Measurements from ENCODE around the gene MAPRE3.

The MAPRE3 gene

DNA sequence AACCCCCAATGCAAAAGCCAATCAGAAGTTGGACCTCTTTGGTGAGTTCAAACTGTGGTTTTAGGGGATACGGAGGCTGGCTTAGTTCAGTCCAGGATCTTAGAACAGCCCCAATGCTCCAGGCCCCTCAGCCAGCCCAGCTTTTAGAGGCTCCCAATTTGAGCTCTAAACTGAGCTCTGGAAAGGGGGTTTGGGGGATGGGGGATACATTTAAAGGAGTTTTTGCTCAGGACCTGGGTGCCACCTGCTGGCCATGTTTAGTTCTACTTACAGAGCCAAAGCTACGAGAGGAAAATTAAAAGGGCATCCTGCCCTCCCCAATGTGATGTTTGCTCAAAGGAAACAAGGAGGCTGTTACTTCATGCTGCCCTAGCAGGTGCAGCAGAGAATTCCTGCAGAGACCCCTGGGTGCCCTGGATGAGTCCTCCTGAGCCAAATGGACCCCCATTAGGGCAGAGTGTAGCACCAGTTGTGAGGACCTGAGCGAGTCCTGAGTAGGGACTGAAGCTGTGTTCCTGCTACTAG lies 46.4 kb downstream of the MAPRE3 start:
- DNase-seq (ENCODE audit: low read depth): no peak

DNA sequence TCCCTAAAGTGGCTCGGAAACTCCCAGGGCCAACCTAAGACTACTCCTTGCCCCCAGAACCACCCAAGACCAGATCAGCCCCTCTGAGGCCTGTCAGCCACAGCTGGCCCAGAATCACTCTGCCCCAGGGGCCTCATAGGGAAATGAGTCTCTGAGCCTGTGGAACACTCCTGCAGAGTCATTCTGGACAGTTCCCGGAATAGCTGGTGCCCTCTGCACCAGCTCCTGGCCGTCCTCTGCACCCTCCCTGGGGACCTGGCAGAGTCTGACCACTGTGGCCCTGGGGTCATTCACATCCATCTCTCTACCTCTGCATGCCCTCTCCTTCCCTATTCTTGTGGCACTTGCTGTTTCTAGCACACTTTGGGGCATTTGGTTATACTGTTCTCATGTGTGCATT lies 47.7 kb downstream of the MAPRE3 start:
- no peak for DNase-seq (ENCODE audit: low read depth)

- DNase-seq (ENCODE audit: low read depth): no peak
Observed at GRCh38 chr2:27019459-27019858, 49.0 kb downstream of the MAPRE3 start.

DNA sequence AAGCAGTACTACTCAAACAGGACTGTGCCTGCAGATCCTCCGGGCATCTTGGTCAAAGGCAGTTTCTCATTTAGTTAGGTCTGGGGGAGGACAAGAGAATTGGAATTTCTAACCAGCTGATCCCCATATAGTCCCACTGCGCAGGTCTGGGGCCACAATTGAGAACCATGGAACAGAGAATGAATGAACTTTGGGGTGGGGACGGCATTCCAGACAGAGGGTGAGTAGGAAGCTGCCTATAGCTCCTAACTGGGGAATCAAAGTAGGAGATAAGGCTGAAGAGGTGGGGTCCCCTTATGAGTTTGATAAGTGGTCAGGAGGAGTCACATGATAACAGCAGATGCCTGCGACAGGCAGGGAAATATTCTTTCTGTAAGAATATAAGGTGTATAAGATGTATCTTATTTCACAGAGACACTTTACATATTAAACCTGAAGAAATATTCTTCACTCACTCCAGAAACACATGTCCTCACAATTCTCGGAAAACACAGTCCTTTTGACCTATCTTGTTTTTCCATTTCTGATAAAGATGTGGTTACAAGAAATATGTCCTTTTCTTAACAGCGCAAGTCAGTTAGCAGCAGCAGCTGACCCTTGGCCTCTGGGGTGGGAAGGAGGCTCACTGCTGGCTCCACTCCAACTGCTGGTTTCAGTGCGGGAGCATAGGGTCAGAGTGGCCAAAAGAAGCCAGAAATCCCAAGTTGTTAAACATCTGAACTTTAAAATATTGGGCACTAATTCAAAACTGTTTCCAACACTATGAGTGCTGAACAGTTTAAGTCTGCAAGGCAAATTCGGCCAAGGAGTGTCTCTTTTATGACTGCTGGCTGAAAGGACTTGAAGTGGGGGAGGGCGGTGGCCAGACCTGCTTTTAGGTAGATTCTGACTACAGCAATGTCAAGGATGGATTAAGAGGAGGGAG lies 49.8 kb downstream of the MAPRE3 start:
- DNase-seq (ENCODE audit: low read depth): peak; percentile 65

DNA sequence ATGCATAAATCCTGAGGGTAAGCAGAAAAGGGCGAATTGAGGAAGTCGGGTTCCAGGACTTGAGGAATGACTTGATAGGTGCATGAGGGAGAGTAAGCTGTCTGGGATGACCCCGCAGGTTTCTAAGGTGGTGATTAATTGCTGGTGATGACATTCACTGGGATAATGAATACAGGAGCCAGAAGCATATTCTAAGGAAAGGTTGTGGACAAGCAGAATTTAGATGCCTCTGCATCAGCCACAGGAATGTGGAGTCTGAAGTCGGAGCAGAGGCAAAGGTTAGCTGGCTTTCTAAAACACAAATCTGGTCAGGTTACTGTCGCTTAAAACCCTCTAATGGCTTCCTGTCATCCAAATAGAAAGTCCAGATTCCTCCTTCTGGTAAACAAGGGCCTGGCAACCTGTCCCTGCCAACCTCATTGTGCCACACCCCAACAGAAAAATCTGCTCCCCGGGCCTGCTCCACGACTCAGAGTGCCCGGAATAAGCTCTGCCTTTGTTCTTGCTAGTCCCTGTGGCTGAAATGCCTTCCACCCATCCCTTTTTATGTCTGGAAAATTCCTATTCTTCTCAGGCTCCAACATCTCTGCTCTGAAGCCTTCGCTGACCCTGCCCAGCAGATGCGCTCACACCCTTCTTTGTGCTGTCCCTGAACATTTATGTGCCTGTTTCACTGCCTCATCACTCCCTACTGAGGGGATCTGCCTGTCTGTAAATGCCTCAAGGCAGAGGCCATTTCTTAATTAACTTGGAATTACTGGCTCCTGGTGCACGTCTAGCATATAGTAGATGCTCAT lies 51.0 kb downstream of the MAPRE3 start:
- DNase-seq (ENCODE audit: low read depth): no peak

DNA sequence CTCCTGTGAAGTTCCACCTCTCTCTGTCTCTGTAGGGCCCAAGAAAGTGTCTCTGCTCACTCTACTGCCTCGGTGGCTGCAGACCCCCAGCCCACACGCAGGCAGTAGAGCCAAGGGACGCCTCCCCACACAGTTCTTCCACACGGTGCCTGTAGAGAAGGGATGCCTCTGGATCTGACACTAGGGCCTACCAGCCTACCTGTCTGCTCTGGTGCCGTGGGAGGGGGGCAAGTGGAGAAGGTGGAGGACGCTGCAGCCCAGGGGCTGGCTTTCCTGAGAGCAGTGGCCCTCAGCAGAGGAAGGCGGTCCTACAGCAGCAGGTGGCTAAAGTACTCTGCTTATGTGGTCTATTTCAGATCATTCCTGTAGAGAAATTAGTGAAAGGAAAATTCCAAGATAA lies 53.3 kb downstream of the MAPRE3 start:
- no peak for DNase-seq (ENCODE audit: low read depth)

DNA sequence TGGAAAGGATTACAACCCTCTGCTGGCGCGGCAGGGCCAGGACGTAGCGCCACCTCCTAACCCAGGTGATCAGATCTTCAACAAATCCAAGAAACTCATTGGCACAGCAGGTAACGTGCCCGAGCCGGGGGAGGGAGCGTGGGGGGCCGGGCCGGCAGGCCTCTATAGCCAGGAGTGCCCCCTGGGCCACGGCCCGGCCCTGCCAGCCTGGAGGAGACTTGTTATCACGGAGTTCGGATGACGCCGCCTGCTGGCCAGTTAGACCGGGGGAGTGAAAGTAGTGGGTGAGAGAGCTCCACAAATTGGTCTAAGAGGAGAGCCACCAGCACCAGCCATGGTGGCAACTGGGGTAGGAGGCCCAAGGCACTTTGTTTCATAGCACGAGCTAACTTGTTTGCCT lies 53.8 kb downstream of the MAPRE3 start:
- DNase-seq (ENCODE audit: low read depth): no peak

GRCh38 chr2:27024812-27025211 lies 54.4 kb downstream of the MAPRE3 start:
- no peak for DNase-seq (ENCODE audit: low read depth)

GRCh38 chr2:27025281-27025800 lies 54.9 kb downstream of the MAPRE3 start:
- no peak for DNase-seq (ENCODE audit: low read depth)

- no peak for DNase-seq (ENCODE audit: low read depth)
Observed at GRCh38 chr2:27025861-27026851, 55.7 kb downstream of the MAPRE3 start.

DNA sequence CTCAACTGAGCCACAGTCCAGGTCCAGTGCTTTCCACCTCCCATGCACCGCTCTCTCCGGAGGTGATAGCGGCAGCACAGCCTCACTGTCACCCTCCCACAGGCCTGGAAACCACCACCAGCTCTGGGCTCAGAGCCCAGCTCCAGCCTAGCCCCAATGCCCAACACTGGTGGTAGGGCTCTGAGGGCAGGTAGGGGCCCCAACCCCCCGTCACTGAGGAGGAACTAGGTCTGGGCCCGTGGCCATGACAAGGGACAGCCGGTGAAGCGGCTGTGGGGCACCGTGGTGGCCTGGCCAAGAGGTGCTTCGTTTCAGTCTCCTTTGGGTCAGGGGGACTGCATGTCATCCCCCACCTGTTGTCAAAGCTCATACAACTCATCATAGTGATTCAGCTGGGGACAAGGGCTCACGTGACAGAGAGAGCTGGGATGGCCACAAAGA lies 56.8 kb downstream of the MAPRE3 start:
- no peak for DNase-seq (ENCODE audit: low read depth)

DNA sequence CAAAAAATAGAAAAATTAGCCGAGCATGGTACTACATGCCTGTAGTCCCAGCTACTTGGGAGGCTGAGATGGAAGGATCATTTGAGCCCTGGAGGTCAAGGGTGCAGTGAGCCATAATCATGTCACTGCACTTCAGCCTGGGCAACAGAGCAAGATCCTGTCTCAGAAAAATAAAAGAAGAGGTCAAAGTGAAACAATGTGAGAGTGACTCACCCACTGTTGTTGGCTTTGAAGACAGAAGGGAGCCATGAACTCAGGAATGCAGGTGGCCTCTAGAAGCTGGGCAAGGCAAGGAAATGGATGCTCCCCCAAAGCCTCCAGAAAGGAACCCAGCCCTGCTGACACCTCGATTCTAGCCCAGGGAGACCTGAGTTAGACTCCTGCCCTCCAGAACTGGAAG lies 58.6 kb downstream of the MAPRE3 start:
- no peak for DNase-seq (ENCODE audit: low read depth)

GRCh38 chr2:27032495-27033252 lies 62.2 kb downstream of the MAPRE3 start, which contains the start of gene TMEM214:
Gene TMEM214, plus strand, starts transcription at chr2:27032965. Its CDS starts 51 bp downstream, at chr2:27033016.
- peak; percentile 75 for DNase-seq (ENCODE audit: low read depth)

- no peak for DNase-seq (ENCODE audit: low read depth)
Observed at GRCh38 chr2:27033253-27033852, 62.9 kb downstream of the MAPRE3 start.

DNA sequence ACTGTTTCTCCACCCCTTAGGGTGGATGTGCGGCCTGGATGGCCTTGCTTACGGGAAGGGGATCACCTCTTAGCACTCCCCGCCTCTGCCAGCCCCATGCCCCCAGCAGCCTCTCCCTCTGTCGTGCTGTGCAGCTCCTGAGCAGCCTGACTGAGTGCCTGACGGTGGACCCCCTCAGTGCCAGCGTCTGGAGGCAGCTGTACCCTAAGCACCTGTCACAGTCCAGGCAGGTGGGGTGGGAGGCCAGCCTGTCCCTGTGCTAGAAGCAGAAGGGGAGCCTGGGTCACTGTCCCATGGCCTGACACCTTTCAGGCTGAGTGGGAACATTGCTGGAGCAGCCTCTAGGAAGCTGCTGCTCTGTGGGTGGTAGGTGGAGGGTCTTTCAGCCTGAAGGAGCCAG lies 67.6 kb downstream of the MAPRE3 start:
- no peak for DNase-seq (ENCODE audit: low read depth)

DNA sequence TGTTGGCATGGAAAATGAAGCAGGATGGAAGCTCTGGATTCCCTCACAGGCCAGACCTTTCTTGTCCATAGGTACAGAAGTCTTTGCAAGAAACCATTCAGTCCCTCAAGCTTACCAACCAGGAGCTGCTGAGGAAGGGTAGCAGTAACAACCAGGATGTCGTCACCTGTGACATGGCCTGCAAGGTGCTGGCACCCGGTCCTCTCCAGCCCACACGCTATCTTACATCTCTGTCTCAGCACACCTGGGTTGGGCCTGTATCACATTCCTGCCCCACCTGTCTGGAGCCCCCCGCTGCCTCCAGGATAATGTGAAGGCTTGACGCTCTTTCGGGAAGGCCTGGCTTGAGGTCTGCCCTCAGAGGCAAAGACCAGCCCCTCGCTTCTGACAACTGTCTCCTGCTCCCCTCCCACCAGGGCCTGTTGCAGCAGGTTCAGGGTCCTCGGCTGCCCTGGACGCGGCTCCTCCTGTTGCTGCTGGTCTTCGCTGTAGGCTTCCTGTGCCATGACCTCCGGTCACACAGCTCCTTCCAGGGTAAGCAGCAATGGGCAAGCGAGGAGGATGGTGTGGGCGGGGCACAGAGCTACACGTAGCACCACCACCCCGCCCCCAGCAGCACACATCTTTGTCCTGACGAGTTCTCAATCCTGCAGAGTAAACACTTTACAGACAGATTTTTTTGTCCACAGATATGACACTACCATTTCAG lies 68.3 kb downstream of the MAPRE3 start:
- no peak for DNase-seq (ENCODE audit: low read depth)

DNA sequence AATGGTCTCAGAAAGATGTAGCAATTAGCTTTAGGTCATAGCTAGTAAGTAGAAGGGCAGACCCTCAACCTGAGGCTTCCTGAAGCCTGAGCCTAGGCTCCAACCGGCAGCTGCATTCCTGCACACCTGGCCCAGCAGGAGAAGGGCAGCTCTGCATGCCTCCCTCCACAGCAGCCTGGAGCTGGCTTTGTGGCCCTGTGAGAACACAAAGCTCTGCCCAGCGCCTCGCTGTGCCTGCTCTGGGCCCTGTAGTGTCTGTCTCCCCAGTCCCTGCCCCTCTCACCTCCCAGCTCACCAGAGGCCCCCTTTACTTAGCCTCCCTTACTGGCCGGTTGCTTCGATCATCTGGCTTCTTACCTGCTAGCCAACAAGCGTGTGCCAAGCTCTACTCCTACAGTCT lies 69.0 kb downstream of the MAPRE3 start:
- no peak for DNase-seq (ENCODE audit: low read depth)

DNA sequence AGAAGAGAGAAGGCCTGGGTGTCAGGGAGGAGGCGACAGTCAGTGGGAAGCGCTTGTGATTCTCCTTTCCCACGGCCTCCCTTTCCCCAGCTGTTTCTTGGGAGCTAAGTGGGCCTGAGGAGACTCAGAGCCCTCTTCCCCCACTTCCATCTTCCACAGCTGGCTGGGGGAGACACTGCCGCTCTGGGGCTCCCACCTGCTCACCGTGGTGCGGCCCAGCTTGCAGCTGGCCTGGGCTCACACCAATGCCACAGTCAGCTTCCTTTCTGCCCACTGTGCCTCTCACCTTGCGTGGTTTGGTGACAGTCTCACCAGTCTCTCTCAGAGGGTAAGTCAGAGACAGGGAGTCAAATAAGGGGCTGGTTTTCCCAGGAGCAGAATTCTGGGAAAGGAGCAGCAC lies 69.4 kb downstream of the MAPRE3 start:
- no peak for DNase-seq (ENCODE audit: low read depth)

- no peak for DNase-seq (ENCODE audit: low read depth)
Observed at GRCh38 chr2:27040282-27040681, 69.8 kb downstream of the MAPRE3 start.

Data from CMK (cell line).